NCI-H510A treated with DMSO at 0.1 percent for 48 hours (cell line): ENCODE data around the gene PALLD.

Experiments used
- DNase-seq: peaks from one replicate; lab custom pipeline; 2025; lab: John Stamatoyannopoulos, UW

The PALLD gene

DNA sequence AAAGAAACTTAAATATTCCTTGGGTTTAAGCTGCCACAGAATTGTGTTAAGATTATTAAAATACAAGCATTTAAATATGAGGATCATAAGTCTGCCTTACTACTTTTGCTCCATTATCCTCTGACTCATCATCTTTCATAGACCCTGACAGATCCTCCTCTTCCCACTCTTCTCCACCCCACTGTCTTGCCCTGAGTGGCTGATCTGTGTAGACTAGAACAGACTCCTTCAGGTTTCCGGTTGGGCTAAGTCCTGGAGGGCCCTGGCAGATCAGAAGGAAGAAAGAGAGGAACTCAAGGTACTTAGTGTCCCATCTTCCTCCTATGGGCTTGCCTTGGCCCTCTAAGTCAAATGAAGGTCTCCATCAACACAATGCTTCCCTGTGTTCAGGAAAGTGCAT lies 30.7 kb downstream of the PALLD start:
- DNase-seq, result no peak

GRCh38 chr4:168528131-168528949 lies 31.5 kb downstream of the PALLD start:
- DNase-seq, result no peak

DNA sequence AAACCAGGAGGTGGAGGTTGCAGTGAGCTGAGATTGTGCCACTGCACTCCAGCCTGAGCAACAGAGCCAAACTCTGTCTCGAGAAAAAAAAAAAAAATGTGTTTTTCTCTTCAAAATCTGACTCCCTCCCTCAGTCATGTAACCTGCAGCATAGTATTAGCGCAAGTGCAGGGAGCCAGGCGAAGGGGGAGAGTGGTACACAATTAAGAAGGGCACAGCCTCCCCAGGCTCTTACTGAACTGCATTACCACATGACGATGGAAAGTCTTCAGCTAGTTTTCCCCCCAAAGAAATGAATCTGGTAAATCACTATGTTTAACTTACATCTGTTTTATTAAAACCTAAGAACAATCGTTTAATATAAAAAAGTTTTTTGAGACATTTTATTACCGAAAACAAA lies 32.4 kb downstream of the PALLD start:
- DNase-seq, result no peak

DNA sequence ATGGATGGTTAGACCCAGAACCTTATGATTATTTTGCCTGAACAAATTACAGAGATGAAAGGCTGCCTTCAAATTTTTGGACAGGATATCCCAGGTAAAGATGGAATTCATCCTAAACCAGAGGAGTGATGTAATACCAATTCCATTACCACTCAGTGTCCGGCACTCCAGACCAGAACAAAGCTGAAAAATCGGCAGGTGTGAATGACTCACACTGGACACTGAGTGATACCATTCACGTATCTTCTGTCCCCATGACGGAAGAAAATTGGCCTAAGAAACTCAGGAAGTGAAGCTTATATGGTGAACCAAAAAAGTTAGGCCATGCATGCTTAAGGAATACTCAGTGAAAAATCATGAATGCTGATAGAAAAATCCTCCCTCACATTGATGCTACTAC lies 34.5 kb downstream of the PALLD start:
- no peak for DNase-seq

GRCh38 chr4:168534535-168534934 lies 37.7 kb downstream of the PALLD start:
- DNase-seq, result no peak

DNA sequence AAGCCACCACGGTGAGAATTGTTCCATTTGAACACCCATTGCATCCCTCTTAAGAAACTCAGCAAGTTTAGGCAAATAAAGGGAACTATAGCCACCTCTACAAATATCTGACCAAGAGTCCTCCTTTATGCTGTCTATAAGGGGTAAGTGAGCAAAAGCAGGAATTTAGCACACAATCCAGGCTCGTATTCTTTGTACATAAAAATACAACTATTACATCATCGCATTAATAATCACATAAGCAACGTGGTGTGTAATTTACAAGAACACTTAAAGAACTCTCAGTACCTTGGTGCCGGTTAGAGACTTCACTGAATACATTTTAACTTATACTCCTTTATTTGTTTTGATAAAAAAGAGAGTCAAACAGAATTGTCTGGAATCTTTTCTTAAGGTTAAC lies 38.8 kb downstream of the PALLD start:
- no peak for DNase-seq

- DNase-seq, result no peak
Measured at GRCh38 chr4:168536448-168536847, 39.6 kb downstream of the PALLD start.

DNA sequence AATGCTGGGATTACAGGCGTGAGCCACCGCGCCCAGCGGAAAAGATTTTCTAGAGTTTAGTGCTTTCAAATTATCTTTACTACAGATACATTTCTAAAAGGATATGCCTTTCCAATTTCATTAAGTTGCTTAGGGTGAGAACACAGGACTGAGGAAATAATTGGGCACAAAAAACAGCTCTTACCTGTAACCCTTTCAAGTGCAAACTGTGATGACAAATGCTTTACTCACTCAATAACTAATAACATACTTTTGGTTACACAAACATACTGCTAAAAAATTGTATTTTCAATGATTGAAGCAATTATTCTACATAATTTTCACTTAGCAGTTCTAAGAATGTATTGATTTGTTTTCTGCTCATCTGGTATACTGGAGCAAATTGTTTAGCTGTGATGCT lies 40.2 kb downstream of the PALLD start:
- DNase-seq, result no peak

DNA sequence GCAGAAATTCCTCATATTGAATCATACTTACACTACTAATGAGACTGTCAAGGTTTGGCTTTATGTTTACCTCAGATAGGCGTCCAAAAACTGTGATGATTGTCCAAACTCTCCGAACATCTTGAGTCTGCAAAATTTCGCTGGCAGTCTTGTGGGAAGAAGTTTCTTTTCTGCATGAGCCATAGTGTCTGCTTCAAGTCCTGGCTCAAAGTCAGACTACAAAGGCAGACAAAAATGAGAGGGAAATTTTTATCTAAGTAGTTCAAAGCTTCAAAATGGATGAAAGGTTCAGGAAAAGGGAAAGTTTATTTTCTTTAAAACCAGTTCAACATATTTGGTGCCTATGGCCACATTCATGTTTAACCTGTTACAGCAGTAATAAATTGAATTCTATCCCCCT lies 40.7 kb downstream of the PALLD start:
- no peak for DNase-seq

DNA sequence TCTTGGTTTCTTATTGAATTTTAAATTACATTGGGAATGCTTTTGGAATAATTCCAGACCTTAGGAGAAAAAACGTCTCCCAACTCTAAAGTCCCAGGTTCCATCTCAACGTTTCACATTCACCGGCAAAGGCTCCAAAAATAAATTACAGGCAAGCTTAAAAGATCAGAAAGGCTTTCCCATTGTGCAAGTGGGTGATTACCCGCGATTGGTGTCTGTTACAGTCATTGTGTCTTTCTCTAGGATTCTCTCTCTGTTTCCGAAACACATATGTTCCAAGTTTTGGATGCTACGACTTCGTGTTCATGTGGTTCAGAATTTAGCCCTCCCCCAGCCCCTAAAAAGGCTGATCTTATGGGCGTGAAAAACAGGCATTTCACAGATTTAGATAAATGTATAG lies 41.8 kb downstream of the PALLD start:
- DNase-seq, result no peak

DNA sequence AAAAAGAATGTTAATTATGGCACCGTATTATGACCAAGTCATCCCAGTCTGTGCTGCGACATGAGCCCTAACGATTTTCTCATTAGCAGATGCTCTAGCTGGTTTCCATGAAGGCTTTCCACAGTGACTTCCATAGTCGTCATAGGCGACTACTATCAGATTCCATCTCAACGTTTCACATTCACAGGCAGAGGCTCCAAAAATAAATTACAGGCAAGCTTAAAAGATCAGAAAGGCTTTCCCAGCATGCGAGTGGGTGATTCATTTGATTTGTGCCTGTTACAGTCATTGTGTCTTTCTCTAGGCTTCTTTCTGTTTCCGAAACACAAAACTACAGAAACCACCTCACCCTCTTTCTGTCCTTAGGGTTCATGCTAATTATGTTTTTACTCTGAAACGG lies 43.2 kb downstream of the PALLD start:
- no peak for DNase-seq

DNA sequence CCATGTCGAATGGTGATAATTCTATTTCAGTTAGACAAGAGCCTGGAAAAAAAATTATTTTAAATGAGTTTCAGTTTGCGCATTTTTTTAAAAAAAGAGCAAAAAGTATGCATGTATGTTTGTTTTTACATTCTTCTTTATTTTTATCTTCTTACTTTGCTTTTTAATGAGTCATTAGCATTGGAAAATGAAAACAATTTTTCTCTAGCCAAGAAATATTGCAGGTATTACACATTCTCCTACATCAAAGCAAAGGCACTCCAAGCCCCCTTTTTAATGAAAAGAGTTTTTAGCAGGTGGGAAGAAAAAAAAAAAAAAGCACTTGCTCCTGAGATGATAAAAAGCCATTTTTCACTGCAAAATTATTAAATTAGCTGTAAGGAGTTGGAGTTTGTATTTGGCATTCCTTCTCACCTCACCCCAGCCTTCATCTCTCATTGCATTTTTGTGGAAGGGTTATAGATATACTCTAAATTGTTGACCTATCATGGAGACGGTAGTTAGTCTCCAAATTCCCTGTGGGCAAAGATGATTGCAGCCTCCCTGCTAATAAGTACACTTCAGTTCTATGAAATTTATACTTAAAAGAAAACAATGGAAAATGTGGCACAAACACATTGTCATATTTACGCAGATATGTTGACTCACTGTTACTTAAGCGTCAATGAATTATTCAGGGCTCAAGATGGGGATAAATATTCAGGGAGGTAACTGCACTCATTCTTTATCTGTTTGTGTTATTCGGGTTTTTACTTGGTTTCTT lies 43.8 kb downstream of the PALLD start:
- DNase-seq, result no peak

GRCh38 chr4:168541266-168541953 lies 44.6 kb downstream of the PALLD start:
- DNase-seq, result no peak

DNA sequence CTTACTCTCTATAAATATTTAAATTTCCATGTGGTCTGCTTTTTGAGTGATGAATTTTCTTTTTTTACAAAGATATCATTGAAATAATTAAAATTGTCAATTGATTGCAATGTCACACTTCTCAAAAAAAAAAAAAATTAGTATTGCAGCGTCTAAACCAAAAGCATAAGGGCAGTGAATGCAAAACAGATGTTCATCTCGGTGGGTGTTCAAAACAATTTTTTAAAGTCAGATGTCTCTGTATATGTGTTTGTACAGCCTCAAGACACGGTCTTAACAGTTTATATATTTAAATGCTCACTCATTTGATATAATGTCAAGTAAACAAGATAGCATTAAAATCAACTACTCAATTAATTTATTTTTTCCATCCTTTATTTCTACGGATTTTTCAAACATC lies 52.3 kb downstream of the PALLD start:
- no peak for DNase-seq

DNA sequence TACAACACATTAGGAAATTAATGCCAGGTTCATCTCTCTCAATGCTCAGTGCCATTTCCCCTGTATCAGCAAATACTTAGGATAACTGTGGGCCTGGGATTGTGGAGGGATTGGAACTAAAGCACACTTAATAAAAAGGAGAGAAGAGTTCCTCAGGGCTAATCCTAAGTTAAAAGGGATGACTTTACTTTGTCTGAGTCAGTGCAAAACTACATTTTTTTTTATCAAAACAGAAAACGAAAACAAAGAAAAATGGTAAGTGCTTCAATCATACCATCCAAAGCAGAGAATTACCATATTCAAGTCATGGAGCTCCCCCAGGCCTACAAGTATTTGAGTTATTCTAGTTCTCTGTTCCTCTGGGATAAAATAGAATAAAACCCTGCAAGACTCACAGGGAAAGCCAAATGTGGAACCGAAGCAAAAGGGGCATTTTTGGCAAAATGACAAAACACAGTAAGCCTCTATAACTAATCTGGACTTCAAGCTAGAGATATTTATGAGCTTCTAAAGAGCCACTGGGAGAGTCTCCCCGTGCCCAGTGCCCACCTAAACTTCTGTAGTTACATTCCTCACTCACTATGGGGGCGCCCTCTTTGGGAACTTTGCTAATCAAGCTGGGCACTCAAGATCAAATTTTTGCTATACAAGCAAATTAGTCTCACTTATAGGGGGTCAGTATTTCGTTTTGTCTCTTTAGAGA lies 53.4 kb downstream of the PALLD start:
- DNase-seq, result no peak

GRCh38 chr4:168551211-168551610 lies 54.4 kb downstream of the PALLD start:
- DNase-seq, result no peak

DNA sequence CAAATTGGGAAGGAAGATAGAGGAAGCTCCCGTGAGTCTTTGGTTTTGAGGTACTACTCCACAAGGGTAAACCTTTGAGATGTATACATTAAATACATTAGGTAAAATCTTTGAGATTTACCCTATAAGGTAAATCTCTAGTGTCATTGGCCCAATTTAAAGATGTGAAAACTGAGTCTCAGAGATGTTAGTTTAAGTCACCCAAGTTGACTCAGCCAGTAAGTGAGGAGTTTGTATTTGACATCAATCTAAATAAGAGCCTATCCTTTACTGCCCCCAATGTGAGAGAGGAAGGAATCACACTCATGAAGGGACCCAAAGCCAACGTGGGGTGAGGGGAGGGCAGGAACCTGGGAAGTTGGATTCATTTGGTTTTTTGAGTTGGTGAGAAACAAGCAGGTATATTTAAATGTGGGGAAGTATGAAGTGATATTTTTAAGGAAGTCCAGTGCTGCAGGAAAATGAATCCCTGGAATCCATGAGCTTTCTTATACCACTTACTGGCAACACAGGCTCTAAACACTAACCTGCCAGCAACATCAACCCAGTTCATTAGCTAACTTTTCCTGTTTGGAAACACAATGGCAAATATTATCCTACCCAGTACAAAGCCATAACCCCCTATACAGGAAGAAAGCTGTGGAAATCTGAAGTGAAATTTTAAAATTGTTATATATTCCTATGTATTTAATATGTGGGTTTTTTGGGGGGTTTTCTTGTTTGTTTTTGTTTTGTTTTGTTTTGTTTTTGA lies 55.3 kb downstream of the PALLD start:
- DNase-seq, result no peak

DNA sequence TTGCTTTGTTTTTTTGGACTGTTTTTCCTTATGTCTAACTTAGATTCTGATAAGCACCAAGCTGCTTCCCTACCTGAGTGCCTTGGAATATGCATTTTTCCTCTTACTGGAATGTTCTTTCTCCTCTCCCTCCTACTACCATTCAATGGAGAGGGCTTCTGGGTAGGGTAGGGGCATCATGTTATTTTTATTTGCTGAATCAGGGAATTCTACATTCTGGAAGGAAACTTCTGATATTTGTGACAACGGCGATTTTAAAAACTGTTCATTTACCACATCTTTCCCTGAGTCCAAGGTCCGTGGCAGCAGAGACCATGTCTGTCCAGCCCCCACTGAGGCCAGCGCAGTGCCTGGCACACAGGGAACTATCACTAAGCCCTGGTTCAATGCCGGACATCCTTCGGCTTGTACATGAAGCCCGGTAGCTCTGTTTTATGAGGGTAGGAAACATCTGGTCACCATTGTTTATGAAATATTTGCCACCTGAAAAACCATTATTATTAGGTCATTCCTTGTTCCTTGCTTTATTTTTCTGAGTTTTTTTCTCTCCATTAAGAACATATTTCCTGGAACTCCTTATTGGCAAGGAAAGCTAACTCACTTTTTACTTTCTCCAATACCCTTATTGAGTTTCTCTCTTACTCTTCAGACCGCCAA lies 57.0 kb downstream of the PALLD start:
- no peak for DNase-seq

DNA sequence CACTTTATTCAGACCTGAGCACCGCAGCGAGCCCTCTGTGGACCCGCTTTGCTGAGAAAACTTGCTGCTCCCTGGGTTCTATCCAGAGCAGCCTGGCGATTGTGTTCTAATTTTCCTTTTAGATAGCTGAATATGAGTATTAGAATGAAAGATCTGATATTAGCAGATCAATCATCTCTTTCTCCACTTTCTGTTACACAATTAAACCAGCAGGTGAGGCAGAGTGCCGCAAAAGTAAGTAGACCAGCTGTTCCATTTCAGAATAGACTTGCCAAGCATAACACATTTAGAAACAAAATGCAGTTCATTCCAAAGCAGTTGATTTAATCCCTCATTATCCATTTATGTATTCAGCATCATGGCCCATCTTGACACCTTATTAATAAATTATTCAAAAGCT lies 58.6 kb downstream of the PALLD start:
- DNase-seq, result no peak

GRCh38 chr4:168557658-168558057 lies 60.8 kb downstream of the PALLD start:
- DNase-seq, result no peak

- no peak for DNase-seq
Measured at GRCh38 chr4:168558599-168558998, 61.7 kb downstream of the PALLD start.
